Activated T-cell treated with anti-CD3 and anti-CD28 coated beads, Interleukin-2, amount 50 U/mL, for 48 hours (primary cell): ENCODE results near the gene DLK1.

Source experiments
- DNase-seq, 2 experiments: peaks; one replicate each; pipeline ENCODE4 v3.0.0-alpha.2; 2020

The DLK1 gene

GRCh38 chr14:100715803-100716202 is 10.9 kb upstream of the DLK1 start:
- DNase-seq, result no peak

GRCh38 chr14:100717386-100717785 is 9.3 kb upstream of the DLK1 start:
- no peak for DNase-seq

GRCh38 chr14:100719976-100720520 is 6.6 kb upstream of the DLK1 start:
- DNase-seq, result no peak

- no peak for DNase-seq
Measured at GRCh38 chr14:100721568-100721967, 5.1 kb upstream of the DLK1 start.

- no peak for DNase-seq
Measured at GRCh38 chr14:100722367-100722766, 4.3 kb upstream of the DLK1 start.

- DNase-seq, result no peak
Measured at GRCh38 chr14:100723135-100723829, 3.4 kb upstream of the DLK1 start.

GRCh38 chr14:100723830-100724437 is 2.8 kb upstream of the DLK1 start:
- DNase-seq, result no peak

- no peak for DNase-seq
Measured at GRCh38 chr14:100724536-100724935, 2.2 kb upstream of the DLK1 start.

GRCh38 chr14:100725587-100726387 is 905 bp upstream of the DLK1 start:
- no peak for DNase-seq

GRCh38 chr14:100727086-100727872 is 587 bp downstream of the DLK1 start:
- DNase-seq, result no peak

GRCh38 chr14:100727873-100728240 is 1.2 kb downstream of the DLK1 start:
- DNase-seq, result no peak

GRCh38 chr14:100728962-100729361 is 2.3 kb downstream of the DLK1 start:
- no peak for DNase-seq

- no peak for DNase-seq
Measured at GRCh38 chr14:100729982-100730381, 3.3 kb downstream of the DLK1 start.

GRCh38 chr14:100730581-100730980 is 3.9 kb downstream of the DLK1 start:
- no peak for DNase-seq

GRCh38 chr14:100731011-100731670 is 4.4 kb downstream of the DLK1 start:
- no peak for DNase-seq

GRCh38 chr14:100731846-100732765 is 5.4 kb downstream of the DLK1 start:
- DNase-seq, result no peak

- no peak for DNase-seq
Measured at GRCh38 chr14:100732766-100733100, 6.0 kb downstream of the DLK1 start.

GRCh38 chr14:100733152-100733850 is 6.6 kb downstream of the DLK1 start:
- no peak for DNase-seq

GRCh38 chr14:100734031-100734990 is 7.6 kb downstream of the DLK1 start:
- no peak for DNase-seq
